ENCODE results near the gene AQP12B.
"Not testable (repeated sequence)": the region's sequence is repeated elsewhere in the genome, so short reads cannot be mapped to it uniquely, and the experiment has no call there.

The AQP12B gene

DNA sequence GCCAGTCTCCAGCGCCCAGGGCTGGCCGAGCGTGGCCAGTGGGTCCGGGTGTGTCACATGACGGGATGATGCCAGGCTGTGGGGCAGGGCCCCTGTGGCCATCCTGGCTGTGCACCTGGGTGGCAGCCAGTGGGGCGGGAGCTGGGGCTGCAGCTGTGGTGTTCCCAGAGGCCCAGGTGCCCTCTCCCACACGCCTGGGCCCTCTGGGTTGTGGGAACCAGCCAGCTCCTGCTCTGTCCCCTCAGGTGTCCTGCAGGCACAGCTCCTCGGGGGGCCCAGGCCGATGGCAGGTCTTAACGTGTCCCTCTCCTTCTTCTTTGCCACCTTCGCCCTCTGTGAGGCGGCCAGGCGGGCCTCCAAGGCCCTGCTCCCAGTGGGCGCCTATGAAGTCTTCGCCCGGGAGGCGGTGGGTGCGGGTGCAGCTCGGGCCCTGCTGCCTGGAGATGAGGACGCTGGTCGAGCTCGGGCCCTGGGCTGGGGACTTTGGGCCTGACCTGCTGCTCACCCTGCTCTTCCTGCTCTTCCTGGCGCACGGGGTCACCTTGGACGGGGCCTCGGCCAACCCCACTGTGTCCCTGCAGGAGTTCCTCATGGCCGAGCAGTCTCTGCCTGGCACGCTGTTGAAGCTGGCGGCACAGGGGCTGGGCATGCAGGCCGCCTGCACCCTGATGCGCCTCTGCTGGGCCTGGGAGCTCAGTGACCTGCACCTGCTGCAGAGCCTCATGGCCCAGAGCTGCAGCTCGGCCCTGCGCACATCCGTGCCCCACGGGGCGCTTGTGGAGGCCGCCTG lies 9.1 kb upstream of the AQP12B start, which contains the start of gene AQP12A:
TSS of gene AQP12A (plus strand) at position 236 of the 790 bp plus-strand sequence. CDS start at position 284, 48 bp downstream.
- H3K4me2 ChIP-seq (ENCODE audit: low read length); H3K79me2 ChIP-seq (ENCODE audit: low read length); H3K27me3 ChIP-seq (ENCODE audit: low read depth, low read length); H4K20me1 ChIP-seq (ENCODE audit: insufficient read depth, low read length); H3K27ac ChIP-seq (ENCODE audit: low read length); H3K9ac ChIP-seq (ENCODE audit: low read length); H3K4me3 ChIP-seq (ENCODE audit: low read length); H3K36me3 ChIP-seq (replicated peaks; ENCODE audit: low read depth, low read length); H3K9me3 ChIP-seq (ENCODE audit: insufficient read depth, low read length); H3K4me1 ChIP-seq (ENCODE audit: low read length); H2AFZ ChIP-seq (ENCODE audit: low read depth, low read length): not testable (repeated sequence)

DNA sequence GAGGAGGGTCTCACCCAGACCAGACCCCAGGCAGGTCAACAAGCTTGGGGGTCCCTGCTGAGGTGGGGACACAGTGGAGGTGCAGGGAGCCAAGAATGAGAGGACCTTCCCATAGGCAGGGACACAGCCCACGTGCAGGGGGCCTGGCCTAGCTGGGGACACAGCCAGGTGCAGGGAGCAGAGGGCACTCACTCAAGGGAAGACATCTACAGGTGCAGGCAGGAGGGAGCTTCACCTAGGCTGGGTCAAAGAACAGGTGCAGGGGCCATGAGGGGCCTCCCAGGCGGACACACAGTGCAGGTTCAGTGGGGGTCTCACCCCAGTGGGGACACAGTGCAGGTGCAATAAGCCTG lies 8.4 kb upstream of the AQP12B start:
- H3K79me2 ChIP-seq (ENCODE audit: low read length); H3K27me3 ChIP-seq (ENCODE audit: low read depth, low read length); H3K4me3 ChIP-seq (ENCODE audit: low read length); H2AFZ ChIP-seq (ENCODE audit: low read depth, low read length); H4K20me1 ChIP-seq (ENCODE audit: insufficient read depth, low read length); H3K27ac ChIP-seq (ENCODE audit: low read length); H3K4me1 ChIP-seq (ENCODE audit: low read length); H3K4me2 ChIP-seq (ENCODE audit: low read length); H3K9me3 ChIP-seq (ENCODE audit: insufficient read depth, low read length); H3K9ac ChIP-seq (ENCODE audit: low read length); H3K36me3 ChIP-seq (replicated peaks; ENCODE audit: low read depth, low read length): not testable (repeated sequence)

DNA sequence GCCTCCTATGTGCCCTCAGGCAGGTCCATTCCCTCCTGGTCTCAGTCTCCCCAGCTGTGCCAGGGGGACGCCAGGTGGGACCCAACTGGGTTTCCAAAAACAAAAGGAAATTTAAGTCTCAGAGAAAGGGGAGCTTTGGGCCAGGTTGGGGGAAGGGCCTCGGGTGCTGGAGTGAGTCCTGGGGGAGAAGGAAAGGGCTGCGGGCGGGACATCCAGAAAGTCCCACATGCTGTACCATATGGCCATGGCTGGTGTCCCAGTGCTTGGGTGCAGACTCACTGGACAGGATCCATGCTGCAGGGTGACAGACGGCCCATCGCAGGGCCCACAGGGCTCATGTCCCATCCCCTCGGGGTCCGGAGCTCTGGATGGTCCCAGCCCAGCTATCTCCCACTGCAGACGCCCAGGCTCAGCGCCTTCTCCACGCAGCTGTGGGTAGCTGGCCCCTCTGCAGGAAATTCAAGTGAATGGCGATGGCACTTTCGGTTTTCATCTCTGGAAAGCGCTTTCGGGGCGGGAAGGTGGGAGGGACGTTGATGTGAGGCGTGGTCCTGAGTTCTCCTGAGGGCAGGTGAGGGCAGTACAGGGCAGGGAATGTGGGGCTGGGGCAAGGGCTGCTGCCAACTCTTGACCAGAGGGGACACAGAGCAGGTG lies 7.9 kb upstream of the AQP12B start:
- H3K79me2 ChIP-seq (ENCODE audit: low read length); H3K9ac ChIP-seq (ENCODE audit: low read length); H3K27ac ChIP-seq (ENCODE audit: low read length); H4K20me1 ChIP-seq (ENCODE audit: insufficient read depth, low read length); H3K36me3 ChIP-seq (replicated peaks; ENCODE audit: low read depth, low read length); H3K4me1 ChIP-seq (ENCODE audit: low read length); H3K4me3 ChIP-seq (ENCODE audit: low read length); H3K4me2 ChIP-seq (ENCODE audit: low read length); H2AFZ ChIP-seq (ENCODE audit: low read depth, low read length); H3K9me3 ChIP-seq (ENCODE audit: insufficient read depth, low read length): not testable (repeated sequence)
- peaks cover 12% of the 10 kb centered on the region; the same call in 1 of the 2 replicates for H3K27me3 ChIP-seq (ENCODE audit: low read depth, low read length)

DNA sequence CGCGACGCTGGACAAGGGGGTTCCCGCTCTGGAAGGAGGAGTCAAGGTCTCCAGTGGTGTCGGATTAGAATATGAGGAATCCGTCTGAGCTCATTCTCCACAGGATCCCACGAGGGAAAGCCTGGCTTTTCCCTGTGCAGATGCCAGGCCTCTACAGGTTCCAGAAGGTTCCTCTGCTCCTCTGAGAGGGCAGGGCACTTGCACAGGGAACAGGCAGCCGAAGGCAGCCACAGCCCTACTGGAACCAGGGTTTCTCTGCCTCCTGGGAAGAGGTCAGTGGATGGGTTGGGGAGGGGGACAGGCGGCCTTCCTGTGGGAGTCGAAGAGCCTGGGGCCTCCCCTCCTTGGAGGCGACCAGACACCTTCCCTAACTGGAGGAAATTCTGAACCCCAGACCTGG lies 7.3 kb upstream of the AQP12B start:
- Histone ChIP-seq H3K9ac (ENCODE audit: low read length) (no peak overlapping the region), H3K4me1 (ENCODE audit: low read length) (no peaks in the 10 kb centered on the region), H4K20me1 (ENCODE audit: insufficient read depth, low read length) (no peaks in the 10 kb centered on the region), H3K79me2 (ENCODE audit: low read length) (no peaks in the 10 kb centered on the region), H3K4me3 (ENCODE audit: low read length) (no peak overlapping the region), H3K36me3 (replicated peaks; ENCODE audit: low read depth, low read length) (no peaks in the 10 kb centered on the region), H2AFZ (ENCODE audit: low read depth, low read length) (no peak overlapping the region), H3K9me3 (ENCODE audit: insufficient read depth, low read length) (no peaks in the 10 kb centered on the region), H3K4me2 (ENCODE audit: low read length) (no peak overlapping the region), H3K27me3 (ENCODE audit: low read depth, low read length) (peaks cover 12% of the 10 kb centered on the region; the same call in 1 of the 2 replicates), H3K27ac (ENCODE audit: low read length) (no peak overlapping the region)
- no peak for TF ChIP-seq EZH2phosphoT487 (IDR thresholded peaks at IDR 0.05; ENCODE audit: low read depth)

DNA sequence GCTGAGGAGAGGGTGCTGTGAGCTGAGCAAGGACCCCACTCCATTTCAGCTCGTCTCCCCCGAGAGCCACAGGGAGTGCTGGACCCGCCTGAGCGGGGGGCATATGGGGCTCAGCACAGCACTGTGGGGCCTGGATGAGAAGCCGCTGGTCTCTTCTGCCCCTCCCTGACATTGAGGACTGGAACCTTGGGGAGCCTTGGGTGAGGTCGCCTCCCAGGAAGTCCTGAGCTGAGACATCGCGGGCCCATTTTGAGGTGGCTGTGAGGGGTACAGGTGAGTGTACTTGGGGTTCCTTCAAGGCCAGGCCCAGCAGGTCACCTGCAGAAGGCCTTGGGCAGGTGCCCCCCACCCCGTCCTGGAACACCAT lies 5.9 kb upstream of the AQP12B start:
- Histone ChIP-seq H3K36me3 (replicated peaks; ENCODE audit: low read depth, low read length) (no peaks in the 10 kb centered on the region), H3K27ac (ENCODE audit: low read length) (no peak overlapping the region), H3K9me3 (ENCODE audit: insufficient read depth, low read length) (no peaks in the 10 kb centered on the region), H3K27me3 (ENCODE audit: low read depth, low read length) (peaks cover 12% of the 10 kb centered on the region; the same call in 1 of the 2 replicates), H3K4me1 (ENCODE audit: low read length) (no peaks in the 10 kb centered on the region), H2AFZ (ENCODE audit: low read depth, low read length) (no peak overlapping the region), H4K20me1 (ENCODE audit: insufficient read depth, low read length) (no peaks in the 10 kb centered on the region), H3K9ac (ENCODE audit: low read length) (no peak overlapping the region), H3K79me2 (ENCODE audit: low read length) (no peaks in the 10 kb centered on the region), H3K4me2 (ENCODE audit: low read length) (no peak overlapping the region), H3K4me3 (ENCODE audit: low read length) (no peak overlapping the region)
- TF ChIP-seq, protein P1, sequence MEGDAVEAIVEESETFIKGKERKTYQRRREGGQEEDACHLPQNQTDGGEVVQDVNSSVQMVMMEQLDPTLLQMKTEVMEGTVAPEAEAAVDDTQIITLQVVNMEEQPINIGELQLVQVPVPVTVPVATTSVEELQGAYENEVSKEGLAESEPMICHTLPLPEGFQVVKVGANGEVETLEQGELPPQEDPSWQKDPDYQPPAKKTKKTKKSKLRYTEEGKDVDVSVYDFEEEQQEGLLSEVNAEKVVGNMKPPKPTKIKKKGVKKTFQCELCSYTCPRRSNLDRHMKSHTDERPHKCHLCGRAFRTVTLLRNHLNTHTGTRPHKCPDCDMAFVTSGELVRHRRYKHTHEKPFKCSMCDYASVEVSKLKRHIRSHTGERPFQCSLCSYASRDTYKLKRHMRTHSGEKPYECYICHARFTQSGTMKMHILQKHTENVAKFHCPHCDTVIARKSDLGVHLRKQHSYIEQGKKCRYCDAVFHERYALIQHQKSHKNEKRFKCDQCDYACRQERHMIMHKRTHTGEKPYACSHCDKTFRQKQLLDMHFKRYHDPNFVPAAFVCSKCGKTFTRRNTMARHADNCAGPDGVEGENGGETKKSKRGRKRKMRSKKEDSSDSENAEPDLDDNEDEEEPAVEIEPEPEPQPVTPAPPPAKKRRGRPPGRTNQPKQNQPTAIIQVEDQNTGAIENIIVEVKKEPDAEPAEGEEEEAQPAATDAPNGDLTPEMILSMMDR (IDR thresholded peaks at IDR 0.05; ENCODE audit: low read depth, low read length), result no peak
- no peak for TF ChIP-seq EZH2phosphoT487 (IDR thresholded peaks at IDR 0.05; ENCODE audit: low read depth)

Measured in OCI-LY3 (cell line).